Kidney capillary endothelial cell (primary cell): Measurements from ENCODE around the gene USP28.
"Not testable (repeated sequence)": the region's sequence is repeated elsewhere in the genome, so short reads cannot be mapped to it uniquely, and the experiment has no call there.

Experiments used
- DNase-seq: peaks from one replicate; pipeline ENCODE4 v3.0.0-alpha.2; 2018; ENCODE audit warnings: low spot score

USP28 gene

GRCh38 chr11:113773416-113774173, 101.8 kb downstream of the USP28 start, which contains the start of gene ZW10:
Gene ZW10 (minus strand): TSS chr11:113773692. CDS start chr11:113773666, 26 bp downstream.
- peak; percentile 96 for DNase-seq

DNA sequence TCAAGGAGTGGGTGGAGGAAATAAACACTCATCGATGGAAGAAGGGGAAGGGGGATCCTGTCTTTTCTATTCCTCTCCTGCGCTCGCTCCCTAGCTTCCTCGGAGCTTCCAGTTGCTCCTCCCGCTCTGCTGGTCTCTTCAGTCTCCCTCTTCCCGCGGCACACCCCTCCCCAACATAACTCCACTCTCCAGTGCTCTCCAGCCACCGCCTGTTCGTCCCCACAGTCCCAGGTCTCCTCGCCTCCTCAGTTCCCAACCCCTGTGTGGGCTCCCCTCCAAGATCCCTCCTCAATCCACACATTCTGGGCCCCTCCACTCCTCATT, 102.3 kb downstream of the USP28 start:
- DNase-seq: peak; percentile 23

DNA sequence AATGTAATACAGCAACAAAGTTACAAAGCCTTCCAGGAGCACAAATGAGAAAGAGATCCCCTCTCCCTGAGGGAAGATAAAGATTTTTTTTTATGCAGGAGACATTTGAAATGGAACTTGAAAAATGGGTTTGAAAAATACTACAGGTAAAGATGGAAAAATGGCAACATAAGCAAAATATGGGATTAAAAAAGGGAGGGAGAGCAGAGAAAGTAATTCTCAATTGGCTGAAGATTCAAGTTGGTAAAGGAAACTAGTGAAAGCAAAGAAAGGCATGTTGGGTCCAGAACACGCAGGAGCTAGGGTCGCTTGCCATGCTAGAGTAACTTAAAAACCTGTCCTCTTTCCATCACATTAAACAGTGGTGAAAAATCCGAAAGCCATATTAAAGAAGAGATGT, 103.4 kb downstream of the USP28 start:
- no peak for DNase-seq

DNA sequence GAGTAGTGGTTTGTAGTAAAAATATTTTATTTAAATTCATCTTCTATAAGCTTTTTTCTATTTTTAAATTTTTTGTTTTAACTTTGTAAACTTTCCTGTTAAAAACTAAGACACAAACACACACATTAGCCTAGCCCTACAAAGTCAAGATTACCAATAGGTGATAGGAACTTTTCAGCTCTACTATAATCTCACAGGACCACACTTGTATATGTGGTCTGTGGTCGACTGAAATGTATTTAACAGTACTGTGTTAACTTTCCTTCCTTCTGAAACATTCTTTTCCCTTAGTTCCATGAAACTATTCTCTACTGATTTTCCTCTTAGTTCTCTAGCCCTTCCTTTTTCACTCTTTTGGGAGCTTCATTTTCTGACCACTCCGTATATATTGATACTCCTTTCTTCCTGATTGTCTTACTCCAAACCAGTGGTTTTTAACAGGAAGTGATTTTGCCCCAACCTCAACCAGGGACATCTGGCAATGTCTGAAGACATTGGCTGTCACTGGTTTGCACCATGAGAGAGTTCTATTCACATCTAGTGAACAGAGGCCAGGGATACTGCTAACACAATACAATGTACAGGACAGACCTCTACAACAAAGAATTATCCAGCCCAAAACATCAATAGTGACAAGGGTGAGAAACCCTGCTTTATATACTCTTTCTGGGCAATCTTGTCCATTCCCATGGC, 110.7 kb downstream of the USP28 start:
- DNase-seq: no peak

DNA sequence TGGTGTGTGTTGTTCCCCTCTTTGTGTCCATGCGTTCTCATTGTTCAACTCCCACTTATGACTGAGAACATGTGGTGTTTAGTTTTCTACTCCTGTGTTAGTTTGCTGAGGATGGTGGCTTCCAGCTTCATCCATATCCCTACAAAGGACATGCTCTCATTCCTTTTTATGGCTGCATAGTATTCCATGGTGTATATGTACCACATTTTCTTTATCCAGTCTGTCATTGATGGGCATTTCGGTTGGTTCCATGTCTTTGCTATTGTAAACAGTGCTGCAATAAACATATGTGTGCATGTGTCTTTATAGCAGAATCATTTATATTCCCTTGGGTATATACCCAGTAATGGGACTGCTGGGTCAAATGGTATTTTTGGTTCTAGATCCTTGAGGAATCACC, 112.3 kb downstream of the USP28 start:
- DNase-seq: not testable (repeated sequence)

DNA sequence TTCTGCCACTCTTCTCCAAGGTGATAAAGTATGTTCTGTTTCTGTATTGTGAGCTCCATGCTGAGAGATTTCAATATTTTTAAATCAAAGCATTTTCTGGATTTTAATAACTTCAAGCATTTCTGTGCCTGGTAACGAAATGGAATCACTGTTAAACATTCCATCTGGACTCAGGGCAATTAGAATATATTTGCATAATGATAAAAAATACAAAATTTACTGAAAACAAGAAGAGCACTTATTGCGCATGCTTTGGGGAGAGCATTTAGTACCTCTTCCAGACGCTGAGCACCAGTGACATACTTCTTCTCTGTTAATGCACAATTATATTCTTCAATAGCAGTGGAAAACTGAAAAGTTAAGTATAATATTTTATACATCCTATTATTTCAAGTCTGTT, 115.1 kb downstream of the USP28 start:
- no peak for DNase-seq

- DNase-seq: no peak
Measured at GRCh38 chr11:113752932-113753331, 122.4 kb downstream of the USP28 start.
